Measurements from ENCODE around the gene ANKMY1. TPM values are rescaled to one million over a fixed set of nuclear protein-coding genes. Genes with fewer than 3 reads are reported as not detected.

ANKMY1 gene
- total RNA-seq, 4 donors from 2014 or later: 7.0 to 12.0 (median 8.9) TPM

DNA sequence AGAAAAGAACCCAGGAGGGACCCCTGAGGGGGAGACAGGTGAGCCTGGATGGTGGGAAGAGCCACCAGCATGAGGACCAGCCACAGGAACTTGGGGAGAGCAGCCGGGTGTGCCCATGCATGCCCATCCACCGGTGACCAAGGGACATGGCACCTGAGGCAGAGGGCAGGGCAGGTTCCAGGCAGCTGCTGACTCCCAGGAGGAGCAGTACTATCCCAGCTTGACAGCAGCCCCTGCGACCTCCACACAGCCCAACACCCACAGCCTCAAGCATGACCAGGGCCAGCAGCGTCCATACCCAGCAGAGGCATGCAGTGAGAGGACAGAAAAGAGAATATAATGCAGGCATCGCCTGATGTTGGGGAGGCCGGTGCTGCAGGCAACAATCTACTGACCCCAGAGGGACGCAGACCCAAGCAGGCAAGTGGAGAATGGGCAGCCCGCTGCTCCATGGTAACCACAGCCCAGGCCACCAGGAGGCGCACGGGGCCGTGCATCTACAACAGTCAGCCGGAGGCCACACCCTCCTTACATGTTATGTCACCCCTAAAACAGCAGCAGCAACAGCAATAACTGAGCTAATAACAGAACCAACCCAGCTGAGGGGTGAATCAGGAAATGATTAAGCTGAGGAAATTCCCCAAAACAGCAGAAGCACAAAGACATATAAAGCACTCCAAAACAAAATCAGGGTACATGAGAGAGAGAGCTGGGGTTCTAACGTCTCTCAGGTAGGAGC is 44.1 kb downstream of the ANKMY1 start:
- H3K27ac ChIP-seq: no peak overlapping the region
- TF ChIP-seq CTCF (IDR thresholded peaks at IDR 0.05) (peak in 3 of 4 experiments; percentile 73 to 82 (median 78)), EP300 (IDR thresholded peaks at IDR 0.05) (no peak)
- WGBS, 2 donors (ENCODE audit: low coverage in 1 of 2): 25 to 80% methylated on average over 1 of the region's 13 CpGs
- no peak overlapping the region for H3K4me3 ChIP-seq
- H3K27me3 ChIP-seq: peaks cover 6% of the 10 kb centered on the region
- peak; percentile 75 for ATAC-seq
- H3K9me3 ChIP-seq: no peaks in the 10 kb centered on the region
- H3K4me1 ChIP-seq: peaks cover 0 to 11% (median 0%) of the 10 kb centered on the region in 3 donors
- peaks cover 0 to 39% of the 10 kb centered on the region in 2 donors for H3K36me3 ChIP-seq

DNA sequence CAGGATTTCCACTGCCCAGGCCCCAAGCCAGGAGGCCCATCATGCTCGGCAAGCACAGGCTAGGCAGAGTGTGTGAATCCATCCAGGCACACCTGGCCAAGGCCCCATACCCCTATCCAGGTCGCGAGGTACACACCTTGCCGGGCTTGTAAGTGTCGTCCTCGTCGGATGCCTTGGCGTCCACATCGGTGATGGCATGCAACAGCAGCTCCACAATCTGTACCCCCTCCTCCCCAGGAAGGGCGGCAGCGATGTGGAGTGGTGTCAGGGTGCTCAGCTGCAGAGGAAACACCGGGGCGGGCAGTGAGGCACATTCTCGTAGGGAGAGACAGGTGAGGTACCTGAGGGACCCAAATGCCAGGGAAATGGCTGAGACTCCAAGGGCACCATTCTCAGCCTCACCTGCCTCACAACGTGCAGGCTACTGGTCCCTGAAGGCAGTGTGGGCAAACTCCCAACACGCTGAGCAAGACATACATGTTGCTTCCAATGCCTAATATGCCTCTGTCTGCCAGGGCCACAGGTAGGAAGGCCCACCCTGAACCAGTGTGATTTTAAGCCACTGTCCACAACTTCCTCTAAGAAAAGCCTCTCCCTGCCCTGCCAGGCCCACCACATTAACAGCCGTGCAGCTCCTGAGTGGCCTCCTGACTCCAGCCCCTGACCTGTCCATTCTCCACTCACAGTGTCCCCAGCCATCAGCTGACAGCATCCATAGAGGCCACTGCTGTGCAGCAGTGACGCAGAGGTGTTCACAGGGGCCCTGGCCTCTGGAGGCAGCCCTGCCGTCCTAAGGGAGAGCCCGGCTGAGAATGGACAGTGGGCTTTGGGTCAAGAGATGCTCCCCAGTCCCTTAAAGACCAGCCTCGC is 44.9 kb downstream of the ANKMY1 start:
- Histone ChIP-seq H3K4me3 (no peak overlapping the region), H3K4me1 (peaks cover 0 to 11% (median 0%) of the 10 kb centered on the region in 3 donors), H3K36me3 (peaks cover 0 to 41% of the 10 kb centered on the region in 2 donors), H3K27me3 (peaks cover 6% of the 10 kb centered on the region), H3K9me3 (no peaks in the 10 kb centered on the region), H3K27ac (no peak overlapping the region)
- WGBS, 2 donors (ENCODE audit: low coverage in 1 of 2): 100% methylated on average over 1 of the region's 21 CpGs; no CpG with 5 or more reads in 1 of the 2 donors
- ATAC-seq: no peak
- TF ChIP-seq CTCF (IDR thresholded peaks at IDR 0.05) (no peak), POLR2A (IDR thresholded peaks at IDR 0.05) (no peak), POLR2AphosphoS5 (IDR thresholded peaks at IDR 0.05) (no peak), EP300 (IDR thresholded peaks at IDR 0.05) (no peak)

GRCh38 chr2:240512109-240512485 is 45.7 kb downstream of the ANKMY1 start:
- Histone ChIP-seq H3K4me1 (peaks cover 0 to 11% (median 0%) of the 10 kb centered on the region in 3 donors), H3K9me3 (no peaks in the 10 kb centered on the region), H3K36me3 (peaks cover 0 to 41% of the 10 kb centered on the region in 2 donors), H3K27me3 (no peaks in the 10 kb centered on the region), H3K4me3 (no peak overlapping the region), H3K27ac (no peak overlapping the region)
- no peak for ATAC-seq
- 73% methylated on average over 3 of the region's 11 CpGs; no CpG with 5 or more reads in 1 of the 2 donors for WGBS, 2 donors (ENCODE audit: low coverage in 1 of 2)
- TF ChIP-seq POLR2AphosphoS5 (IDR thresholded peaks at IDR 0.05) (no peak), EP300 (IDR thresholded peaks at IDR 0.05) (no peak), CTCF (IDR thresholded peaks at IDR 0.05) (no peak), POLR2A (IDR thresholded peaks at IDR 0.05) (no peak)

GRCh38 chr2:240511351-240512108 is 46.3 kb downstream of the ANKMY1 start:
- no peak for ATAC-seq
- Histone ChIP-seq H3K27me3 (no peaks in the 10 kb centered on the region), H3K36me3 (peaks cover 0 to 41% of the 10 kb centered on the region in 2 donors), H3K27ac (no peak overlapping the region), H3K9me3 (no peaks in the 10 kb centered on the region), H3K4me1 (peaks cover 0 to 11% (median 0%) of the 10 kb centered on the region in 3 donors), H3K4me3 (no peak overlapping the region)
- no peak for TF ChIP-seq CTCF (IDR thresholded peaks at IDR 0.05)
- TF ChIP-seq POLR2AphosphoS5 (IDR thresholded peaks at IDR 0.05): no peak
- TF ChIP-seq POLR2A (IDR thresholded peaks at IDR 0.05): no peak
- no peak for TF ChIP-seq EP300 (IDR thresholded peaks at IDR 0.05)
- 83 to 93% methylated on average over 1 to 11 of the region's 31 CpGs for WGBS, 2 donors (ENCODE audit: low coverage in 1 of 2)
